ENCODE measurements around the gene ZNF865.

Gene ZNF865

DNA sequence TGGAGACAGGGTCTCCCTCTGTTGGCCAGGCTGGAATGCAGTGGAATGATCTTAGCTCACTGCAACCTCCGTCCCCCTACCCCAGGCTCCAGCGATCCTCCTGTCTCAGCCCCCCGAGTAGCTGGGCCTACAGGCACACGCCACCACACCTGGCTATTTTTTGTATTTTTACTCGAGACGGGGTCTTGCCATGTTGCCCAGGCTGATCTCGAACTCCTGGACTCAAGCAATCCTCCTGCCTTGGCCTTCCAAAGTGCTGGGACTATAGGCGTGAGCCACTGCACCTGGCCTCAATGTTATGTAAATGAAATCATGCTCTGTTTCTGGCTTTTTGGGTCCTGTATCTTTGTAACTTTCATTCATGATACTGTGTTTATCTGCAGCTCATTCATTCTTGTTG, 16.7 kb upstream of the ZNF865 start:
- DNase-seq, result no peak

DNA sequence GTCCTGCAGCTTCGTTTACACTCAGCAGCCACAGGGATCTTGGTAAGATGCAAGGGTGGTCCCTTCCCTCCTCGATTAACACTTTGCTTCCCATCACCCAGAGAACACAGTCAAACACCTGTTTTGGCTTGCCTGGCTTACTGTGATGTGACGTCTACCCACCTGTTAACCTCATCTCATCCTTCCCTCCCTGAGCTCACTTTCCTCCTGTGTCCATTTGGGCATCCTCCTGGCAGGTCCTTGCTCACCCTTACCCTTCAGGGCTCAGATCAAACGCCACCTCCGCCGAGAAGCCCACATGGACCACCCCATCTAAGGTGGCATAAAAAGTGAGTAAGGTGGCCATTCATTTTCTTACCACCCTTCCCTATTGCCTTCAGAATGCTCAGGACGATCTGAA, 15.3 kb upstream of the ZNF865 start:
- DNase-seq, result no peak

DNA sequence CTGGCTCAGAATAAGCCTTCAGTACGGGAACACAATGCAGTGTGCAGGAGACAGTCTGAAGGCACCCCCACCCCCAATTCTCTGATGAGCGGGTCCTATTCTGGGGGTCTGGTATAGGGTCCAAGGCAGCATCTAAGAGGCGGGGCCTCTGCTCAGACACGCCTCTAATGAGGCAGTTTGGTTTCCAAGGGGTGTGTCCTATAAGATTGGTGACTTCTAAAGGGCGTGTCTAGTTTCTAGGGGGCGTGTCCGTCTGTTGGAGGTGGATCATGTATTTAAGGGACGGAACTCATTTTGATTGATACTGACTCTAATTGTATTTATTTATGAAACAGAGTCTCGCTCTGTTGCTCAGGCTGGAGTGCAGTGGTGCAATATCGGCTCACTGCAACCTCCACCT, 14.8 kb upstream of the ZNF865 start:
- DNase-seq, result no peak

DNA sequence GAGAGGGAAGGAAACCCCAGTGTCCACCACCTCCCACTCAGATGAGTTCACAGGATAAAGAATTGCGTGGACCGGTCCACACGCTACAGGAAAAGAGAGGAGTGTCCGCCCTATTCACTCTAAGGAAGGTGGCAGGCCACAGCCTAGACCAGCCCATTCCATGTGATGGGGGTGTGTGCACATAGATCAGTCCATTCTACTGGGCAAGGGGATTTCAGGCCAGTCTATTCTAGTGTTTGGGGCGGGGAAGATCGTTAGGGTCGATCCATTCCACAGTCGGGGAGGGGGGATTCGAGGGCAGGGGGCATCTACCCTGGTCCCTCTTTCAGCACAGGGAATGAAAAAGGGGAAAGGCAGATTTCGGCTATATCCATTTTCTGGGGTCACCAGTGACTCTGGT, 13.9 kb upstream of the ZNF865 start:
- no peak for DNase-seq

DNA sequence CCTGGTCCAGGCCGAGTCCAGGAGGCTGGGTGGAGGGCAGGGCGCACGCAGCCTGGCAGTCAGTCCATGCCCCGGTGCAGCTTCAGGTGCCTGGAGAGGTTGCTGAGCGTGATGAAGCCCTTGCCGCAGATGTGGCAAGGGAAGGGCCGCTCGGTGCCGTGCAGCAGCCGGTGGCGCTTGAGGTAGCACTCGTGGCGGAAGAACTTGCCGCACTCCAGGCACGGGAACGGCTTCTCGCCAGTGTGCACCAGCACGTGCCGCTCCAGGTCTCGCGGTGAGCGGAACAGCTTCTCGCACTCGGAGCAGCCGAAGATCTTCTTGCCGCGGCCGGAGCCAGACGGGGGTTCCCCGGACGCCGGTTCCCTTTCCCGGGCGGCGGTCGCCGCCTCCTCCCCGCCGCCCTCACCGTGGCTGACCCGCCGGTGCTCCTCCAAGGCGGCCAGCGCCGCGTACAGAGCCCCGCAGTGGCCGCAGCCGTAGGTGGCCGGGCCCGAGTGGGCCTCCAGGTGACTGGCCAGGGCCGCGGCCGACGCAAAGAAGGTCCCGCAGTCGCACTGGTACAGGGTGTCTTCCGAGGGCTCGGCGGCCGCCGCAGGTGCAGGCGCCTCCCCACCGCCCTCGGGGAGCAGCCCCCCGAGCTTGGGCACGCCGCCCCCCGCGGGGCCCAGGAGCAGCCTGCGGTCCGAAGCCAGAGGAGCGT, 12.9 kb upstream of the ZNF865 start:
- DNase-seq, result no peak

DNA sequence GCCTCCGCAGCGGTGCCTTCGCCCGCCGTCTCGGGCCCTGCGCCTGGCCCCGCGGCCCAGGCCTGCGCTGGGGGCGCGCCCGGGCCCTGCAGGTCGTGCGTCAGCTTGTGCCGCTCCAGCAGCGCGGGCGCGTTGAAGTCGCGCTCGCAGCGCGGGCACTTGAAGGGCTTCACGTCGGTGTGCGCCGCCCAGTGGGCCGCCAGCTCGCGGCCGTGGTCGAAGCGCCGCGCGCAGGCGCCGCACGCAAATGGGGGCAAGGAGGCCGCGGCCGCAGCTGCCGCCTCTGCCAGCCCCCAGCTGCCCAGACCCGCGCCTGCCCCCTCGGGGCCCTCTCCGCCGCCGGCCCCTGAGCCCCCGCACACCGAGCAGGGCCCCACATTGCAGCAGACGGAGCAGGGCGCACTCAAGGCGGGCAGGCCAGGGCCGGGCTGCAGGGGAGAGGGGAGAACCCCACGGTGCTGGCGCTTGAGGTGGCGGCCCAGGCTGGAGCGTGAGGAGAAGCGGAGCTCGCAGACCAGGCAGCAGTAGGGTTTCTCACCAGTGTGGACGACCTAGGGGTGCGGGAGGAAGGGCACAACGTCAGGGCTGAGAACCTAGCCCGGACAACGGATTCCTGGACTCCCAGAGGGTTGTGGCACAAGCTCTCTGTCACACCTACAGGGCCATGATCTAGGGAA, 12.2 kb upstream of the ZNF865 start:
- no peak for DNase-seq

DNA sequence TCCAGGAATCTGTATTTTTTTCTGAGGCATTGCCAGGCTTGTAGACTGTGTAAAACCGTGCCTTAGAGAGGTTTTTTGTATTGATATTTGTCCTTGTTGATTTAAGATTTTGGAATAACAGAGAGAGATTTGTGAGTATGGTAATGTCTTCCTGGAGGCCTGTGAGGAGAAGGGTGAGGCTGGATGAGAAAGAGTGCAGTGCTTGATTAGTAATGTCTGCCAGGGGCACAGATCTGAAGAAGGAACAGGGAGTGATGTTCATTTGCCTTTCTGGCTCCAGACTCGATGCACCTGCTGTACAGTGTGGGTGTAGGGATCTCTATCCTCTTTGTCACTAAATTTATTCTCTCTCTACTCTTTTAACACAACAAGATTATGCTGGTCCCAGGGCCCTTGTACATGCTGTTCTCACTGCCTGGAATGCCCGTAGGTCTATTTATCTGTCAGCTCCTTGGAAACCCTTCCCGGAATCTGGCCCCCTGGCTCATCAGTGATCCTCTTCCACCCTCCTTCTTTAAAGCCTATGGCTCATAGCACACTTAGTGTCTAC, 10.4 kb upstream of the ZNF865 start:
- no peak for DNase-seq

DNA sequence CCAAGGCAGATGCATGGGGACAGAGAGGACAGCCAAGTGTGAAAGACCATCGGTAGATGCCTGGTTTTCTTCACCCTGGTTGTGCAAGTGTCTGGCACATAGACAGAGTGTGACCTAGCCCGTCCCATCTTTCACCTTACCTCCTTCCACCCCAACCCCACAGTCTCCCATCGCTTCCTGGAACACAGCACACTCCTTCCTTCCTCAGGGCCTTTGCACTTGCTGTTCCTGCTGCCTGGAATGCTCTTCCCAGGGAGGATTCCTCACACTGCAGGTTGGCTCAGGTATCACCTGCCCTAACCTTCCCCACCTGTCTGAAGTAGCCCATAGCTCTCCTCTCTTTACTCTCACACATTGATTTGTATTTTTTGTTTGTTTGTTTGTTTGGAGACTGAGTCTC, 9.1 kb upstream of the ZNF865 start:
- DNase-seq, result no peak

DNA sequence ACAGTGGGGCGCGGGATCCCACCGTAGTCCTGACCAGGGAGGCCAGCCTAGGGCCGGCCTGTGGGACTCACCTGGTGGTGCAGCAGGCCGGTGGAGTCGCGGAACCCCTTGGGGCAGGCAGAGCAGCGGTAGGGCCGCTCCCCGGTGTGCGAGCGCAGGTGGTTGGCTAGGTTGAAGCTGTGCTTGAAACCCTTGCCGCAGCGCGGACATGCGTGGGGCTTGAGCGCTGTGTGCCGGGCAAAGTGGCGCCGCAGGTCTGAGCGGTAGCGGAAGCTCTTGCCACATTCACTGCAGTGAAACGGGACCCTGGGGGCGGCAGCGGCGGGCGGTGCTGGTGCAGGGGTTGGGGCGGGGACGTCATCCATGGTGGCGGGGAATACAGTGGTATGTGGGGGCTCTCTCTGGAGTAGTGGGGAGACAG, 7.9 kb upstream of the ZNF865 start:
- DNase-seq, result no peak

DNA sequence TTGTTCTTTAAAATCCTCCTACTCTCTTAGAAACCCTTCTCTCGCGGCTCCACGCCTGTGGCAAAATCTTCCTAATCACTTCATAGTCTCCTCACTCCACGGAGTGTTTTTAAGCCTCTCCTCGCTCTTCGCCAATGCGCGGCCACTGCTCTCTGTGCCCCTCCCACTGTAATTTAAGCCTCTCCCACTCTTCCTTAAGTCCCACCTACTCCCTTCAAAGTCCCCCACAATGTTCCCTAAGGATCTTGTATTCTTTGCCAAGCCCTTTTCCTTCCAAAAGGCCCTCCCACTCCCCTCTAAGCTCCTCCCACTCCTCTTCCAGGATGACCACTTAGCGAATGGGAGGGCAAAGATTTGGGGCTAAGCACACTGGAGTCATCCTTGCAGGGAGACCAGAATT, 7.4 kb upstream of the ZNF865 start:
- no peak for DNase-seq

DNA sequence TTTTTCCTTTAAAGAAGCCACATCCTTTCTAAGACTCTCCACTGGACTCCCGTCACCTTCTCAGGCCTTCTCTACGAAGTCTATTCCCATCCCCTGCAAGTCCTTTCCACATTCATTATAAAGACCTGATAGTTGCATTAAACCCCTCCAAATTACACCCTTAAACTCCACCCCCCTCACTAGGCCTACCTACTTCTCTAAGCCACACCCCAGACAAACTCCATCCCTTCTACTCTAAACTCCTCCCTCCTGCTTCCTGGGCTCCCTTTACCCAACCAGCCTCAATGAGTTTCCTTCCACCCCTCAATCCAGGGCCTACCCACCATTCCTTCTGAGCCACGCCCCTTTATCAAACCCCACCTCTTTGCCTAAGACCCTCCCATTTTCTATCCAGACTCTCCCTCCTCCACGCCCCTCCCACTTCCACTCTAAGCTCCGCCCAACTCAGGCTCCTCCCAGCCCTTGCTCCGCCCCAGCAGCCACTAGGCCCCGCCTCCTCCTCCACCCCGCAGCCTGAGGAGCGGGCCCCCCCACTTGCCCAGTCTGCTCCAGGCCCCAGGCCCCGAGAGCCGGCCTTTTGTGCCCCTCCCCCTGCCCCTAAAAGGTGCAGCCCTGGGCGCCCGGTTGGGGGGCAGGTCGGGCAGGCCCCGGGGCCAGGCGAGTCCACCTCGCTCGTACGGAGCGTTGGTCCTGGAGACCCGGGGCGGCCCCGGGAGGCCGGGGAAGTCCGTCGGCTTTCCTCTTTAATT, 6.6 kb upstream of the ZNF865 start:
- DNase-seq, result peak; percentile 97

DNA sequence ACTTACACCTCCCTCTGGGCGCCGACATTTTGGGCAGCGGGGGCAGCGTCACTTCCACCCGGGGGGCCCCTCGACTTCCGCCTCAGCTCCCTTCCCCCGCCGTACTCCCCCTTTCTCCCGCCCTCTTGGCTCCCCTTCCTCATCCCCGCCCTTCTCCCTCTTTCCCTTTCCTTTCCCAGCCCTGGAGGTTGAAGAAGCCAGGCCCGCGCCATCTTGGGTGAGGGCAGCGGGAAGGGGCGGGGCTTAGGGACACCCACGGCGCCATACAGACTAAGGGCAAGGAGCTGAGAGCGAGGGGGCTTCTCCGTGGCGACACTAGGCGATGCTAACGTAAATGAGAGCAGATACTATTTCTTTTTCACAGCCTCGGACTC, 6.0 kb upstream of the ZNF865 start, which contains the start of gene FIZ1:
TSS of gene FIZ1 (minus strand) at position 50 of the 374 bp plus-strand sequence. CDS start 1,652 bp downstream, outside the sequence.
- DNase-seq, result peak; percentile 98

DNA sequence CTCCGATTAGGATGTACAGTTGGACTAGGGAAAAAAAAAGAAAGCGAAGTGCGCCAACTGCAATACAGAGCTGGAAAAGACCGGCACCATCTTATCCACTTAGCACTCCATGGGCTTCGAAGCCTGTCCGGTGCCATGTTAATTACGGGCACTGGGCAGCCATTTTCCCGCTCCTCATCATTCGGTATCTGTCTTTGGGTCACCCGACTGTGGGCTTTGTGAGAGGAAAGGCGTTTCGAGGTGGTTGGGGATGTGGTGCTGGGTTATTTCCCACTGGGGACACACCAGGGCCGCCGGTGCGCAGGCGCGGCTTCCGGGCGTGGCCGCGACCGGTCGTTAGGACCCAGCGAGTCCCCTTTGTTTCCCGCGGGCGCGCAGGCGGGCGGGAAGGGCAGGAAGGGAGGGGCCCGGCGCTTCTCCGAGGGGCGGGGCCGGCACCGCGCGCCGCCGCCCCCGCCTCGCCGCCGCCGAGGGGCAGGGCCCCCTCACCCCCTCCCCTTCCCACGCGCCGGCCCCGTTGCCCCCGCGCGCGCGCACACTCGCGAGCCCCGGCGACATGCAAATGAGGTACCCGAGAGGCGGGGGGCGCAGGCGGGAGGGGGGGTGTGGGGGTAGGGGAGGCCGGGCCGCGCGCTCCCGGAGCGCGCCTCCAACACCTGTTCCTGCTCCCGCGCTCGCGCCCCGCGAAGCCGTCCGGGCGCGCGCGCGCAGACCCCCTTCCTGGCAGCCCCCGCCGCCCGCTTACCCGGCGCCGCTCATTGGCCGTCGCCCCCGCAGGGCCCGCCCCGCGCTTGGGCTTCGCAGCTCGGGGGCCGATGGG, 5.4 kb upstream of the ZNF865 start, which contains the start of gene ZNF524:
TSS of gene ZNF524 (plus strand) at position 447 of the 820 bp plus-strand sequence. CDS start 1,825 bp downstream, outside the sequence.
- DNase-seq, result peak; percentile 87

DNA sequence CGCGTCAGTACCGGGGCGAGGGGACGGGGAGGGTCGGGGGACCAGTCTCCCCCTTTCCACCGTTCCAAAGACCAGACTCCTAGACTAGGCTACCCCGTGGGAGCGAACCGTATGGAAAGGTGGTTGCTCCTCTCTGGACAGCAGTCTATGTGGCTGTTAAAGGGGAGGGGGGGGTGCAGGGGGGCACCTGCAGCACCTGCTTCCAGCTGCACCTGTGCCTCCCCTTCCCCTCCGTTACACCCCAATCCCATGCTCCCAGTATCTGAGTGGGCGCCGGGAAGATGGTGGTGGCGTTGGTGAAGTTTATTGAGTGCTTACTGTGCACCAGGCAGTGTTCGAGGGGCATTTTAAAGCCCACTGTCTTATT, 4.8 kb upstream of the ZNF865 start:
- no peak for DNase-seq

DNA sequence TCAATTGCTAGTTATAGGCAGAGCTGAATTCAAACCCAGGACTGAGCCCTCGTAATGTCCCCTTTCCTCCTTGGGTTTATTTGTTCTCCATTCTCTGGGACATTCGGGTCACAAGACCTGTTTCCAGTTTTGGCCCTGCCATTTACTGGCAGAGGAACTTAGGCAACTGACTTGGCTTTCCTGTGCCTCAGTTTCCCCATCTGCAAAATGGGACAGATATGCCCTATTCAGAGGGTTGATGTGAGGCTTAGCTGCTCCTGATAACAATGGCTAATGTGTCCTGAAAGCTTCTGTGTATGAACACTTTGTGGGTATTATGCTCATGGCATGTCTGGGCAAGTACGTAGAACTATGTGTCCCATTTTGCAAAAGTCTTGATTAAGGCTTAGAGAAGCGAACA, 4.4 kb upstream of the ZNF865 start:
- no peak for DNase-seq

DNA sequence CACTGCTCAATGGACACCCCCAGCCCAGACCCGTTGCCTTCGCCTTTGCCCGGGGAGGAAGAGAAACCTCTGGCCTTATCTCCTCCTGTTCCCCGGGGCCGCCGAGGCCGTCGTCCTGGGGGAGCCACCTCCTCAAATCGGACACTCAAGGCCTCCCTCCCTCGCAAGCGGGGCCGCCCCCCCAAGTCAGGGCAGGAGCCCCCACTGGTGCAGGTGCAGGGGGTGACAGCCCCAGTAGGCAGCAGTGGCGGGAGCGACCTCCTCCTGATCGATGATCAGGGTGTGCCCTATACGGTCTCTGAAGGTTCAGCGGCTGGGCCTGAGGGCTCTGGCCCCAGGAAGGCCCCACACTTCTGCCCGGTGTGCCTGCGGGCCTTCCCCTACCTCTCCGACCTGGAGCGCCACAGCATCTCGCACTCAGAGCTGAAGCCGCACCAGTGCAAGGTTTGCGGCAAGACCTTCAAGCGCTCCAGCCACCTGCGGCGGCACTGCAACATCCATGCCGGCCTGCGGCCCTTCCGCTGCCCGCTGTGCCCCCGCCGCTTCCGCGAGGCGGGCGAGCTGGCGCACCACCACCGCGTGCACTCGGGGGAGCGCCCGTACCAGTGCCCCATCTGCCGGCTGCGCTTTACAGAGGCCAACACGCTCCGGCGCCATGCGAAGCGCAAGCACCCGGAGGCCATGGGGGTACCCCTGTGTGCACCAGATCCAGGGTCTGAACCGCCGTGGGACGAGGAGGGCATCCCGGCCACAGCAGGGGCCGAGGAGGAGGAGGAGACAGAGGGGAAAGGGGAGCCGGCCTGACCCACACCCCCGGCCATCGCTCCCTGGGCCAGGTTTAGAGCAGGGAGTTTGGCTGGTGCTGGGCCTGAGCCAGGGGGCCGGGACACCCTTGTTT, 3.1 kb upstream of the ZNF865 start:
- DNase-seq, result no peak

DNA sequence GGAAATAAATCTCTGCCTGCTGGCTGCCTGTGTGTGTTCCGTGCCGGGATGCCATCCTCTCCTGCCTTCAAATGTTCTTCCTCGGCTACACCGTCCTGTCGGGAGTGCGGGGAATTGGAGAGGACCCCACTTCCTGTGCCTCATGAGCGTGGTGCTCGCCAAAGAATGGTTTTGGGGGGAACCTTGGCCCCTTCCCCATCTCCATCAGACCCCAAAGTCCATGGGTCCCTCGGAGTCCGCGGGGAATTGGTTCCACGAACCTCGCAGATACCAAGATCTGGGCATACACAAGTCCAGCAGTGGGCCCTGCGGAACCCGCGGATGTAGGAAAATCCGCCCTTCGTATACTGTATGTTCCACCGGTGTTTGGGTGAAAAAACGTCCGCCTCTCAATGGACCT, 2.3 kb upstream of the ZNF865 start:
- DNase-seq, result no peak

DNA sequence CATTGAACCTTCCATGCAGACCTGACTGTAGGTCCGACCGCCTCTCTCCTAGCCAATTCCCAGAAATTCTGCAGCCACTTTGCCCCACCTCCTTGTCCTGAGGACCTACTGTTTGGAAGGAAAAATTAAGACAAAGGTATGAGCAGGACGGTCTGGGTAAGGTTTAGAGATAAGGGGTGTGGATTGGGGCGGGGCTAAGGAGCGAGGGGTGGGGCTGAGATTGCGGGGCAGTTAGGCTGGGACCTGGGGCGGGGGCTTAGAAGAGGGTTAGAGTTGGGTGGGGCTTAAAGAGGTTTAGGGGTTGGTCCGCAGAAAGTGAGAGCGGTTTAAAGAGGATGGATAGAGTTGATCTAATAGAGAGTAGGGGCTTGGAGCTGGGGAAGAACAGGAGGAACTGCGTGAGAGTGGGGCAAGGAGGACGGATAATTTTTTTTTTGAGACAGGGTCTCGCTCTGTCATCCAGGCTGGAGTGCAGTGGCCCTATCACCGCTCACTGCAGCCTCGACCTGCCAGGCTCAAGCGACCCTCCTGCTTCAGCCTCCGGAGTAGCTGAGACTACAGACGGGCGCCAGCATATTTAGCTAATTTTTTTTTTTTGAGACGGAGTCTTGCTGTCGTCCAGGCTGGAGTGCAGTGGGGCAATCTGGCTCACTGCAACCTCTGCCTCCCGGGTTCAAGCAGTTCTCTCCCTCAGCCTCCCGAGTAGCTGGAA, 1.7 kb upstream of the ZNF865 start:
- DNase-seq, result no peak

DNA sequence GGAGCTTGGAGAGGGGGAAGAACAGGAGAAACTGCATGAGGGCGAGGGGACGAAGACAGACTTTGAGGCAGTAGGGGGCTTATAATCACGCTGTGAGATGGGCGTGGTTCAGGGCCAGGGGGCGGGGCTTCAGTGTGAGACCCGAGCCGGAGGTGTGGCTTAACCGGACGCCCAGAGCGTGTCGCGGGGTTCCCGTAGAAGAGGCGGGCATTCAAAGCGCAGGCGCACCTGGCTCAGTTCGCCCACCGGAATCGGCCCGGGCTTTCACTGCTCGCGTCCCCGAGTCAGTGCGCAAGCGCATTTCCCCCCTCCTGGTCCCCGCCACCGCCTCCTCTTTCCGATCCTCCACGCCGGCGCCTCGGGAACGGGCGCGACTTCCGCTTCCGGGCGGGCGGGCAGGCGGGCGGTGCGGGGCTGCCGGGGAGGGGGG, 225 bp upstream of the ZNF865 start:
- peak; percentile 99 for DNase-seq

DNA sequence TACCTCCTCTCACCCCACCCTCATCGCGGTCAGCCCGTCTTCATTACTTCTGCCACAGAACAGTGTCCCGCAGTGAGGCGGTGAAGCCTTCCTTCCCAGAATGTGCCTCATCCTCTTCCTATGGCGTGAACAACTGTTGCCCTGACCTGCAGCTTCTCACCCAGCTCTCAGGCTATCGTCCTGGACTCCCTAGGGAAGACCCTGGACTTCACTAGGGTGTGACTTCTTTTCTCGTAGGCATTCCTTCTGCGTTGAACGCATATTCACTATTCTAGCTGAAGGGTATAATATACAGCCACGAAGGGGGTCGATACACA, 982 bp downstream of the ZNF865 start:
- DNase-seq, result no peak

DNA sequence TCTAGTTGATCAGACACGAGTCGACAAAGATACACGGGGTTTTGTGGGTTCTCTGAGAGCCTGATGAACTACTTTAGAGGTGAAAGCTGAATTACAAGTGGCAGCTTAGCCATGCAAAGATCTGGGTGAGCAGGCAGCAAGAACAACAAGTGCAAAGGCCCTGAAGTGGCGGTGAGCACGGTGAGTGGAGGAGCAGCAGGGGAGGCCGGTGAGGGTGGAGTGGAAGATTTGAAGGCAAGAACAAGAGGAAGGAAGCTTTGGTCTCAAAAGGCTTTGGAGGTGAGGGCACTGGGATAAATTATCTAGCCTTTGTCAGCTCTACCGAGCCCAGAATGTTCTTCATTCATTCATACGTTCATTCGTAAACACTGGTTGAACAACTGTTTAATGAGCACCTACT, 1.4 kb downstream of the ZNF865 start:
- no peak for DNase-seq
